Ascending aorta (tissue), 2 donors: ENCODE measurements around the gene CAPN9. TPM values are rescaled to one million over a fixed set of nuclear protein-coding genes. Genes with fewer than 3 reads are reported as not detected.

ENCODE experiments used
- DNase-seq, 2 donors: peaks; one replicate each; pipeline ENCODE4 v3.0.0-alpha.2; 2019; ENCODE audit warnings: low spot score in 2 of 2
- H3K27ac ChIP-seq, 2 donors: fragments of 200-600 bp; sonication (generic); one replicate each; pipeline ENCODE4 v1.5.1; 2016 to 2017; ENCODE audit warnings: mild to moderate bottlenecking in 1 of 2
- H3K27me3 ChIP-seq: fragments of 200-600 bp; sonication (generic); one replicate; pipeline ENCODE4 v1.5.1; 2017
- H3K36me3 ChIP-seq, 2 donors: fragments of 200-600 bp; sonication (generic); one replicate each; pipeline ENCODE4 v1.5.1; 2016
- H3K4me1 ChIP-seq, 2 donors: fragments of 200-600 bp; sonication (generic); one replicate each; pipeline ENCODE4 v1.5.1; 2016 to 2017; ENCODE audit warnings: mild to moderate bottlenecking in 1 of 2
- H3K4me3 ChIP-seq, 2 donors: fragments of 200-600 bp; sonication (generic); one replicate each; pipeline ENCODE4 v1.5.1; 2016 to 2017; ENCODE audit warnings: mild to moderate bottlenecking in 1 of 2
- H3K9me3 ChIP-seq, 2 donors: fragments of 200-600 bp; sonication (generic); one replicate each; pipeline ENCODE4 v1.5.1; 2016
- CTCF ChIP-seq, 3 experiments: fragments of 200-600 bp in 2 of 3; fragments of 450-650 bp in 1 of 3; sonication (generic) in 2 of 3; IDR thresholded peaks; one replicate each; pipeline ENCODE4 v1.5.1; 2016 to 2019; ENCODE audit warnings: antibody characterized with exemption in 3 of 3, mild to moderate bottlenecking in 1 of 3, moderate library complexity in 1 of 3
- intact Hi-C: fragments of 100-400 bp; cut with DNase I; formaldehyde crosslinking; loops from one replicate; pipeline ENCODE4 v1.15.1; 2023
- total RNA-seq: library from RNA; depleted of rRNA; stranded (reverse); fragments of >200 nt; gene quantifications from one replicate; pipeline ENCODE4 v1.1.0, GENCODE V29; 2016

The CAPN9 gene
- total RNA-seq, 1 donor from 2014 or later, result not detected

- H3K4me3 ChIP-seq, result no peak overlapping the region
- H3K9me3 ChIP-seq, result no peaks in the 10 kb centered on the region
- H3K4me1 ChIP-seq, result no peaks in the 10 kb centered on the region
- no peak for TF ChIP-seq CTCF (IDR thresholded peaks at IDR 0.05)
- intact Hi-C loops, result no loop called here
- H3K36me3 ChIP-seq, result no peaks in the 10 kb centered on the region
- H3K27me3 ChIP-seq, result no peaks in the 10 kb centered on the region
- no peak overlapping the region for H3K27ac ChIP-seq
- DNase-seq, result no peak
Observed at GRCh38 chr1:230790026-230790425, 42.8 kb downstream of the CAPN9 start.

- intact Hi-C loops, result no loop called here
- H3K4me1 ChIP-seq, result no peaks in the 10 kb centered on the region
- no peak for DNase-seq
- H3K9me3 ChIP-seq, result no peaks in the 10 kb centered on the region
- TF ChIP-seq CTCF (IDR thresholded peaks at IDR 0.05), result no peak
- no peaks in the 10 kb centered on the region for H3K36me3 ChIP-seq
- no peak overlapping the region for H3K4me3 ChIP-seq
- no peaks in the 10 kb centered on the region for H3K27me3 ChIP-seq
- no peak overlapping the region for H3K27ac ChIP-seq
Observed at GRCh38 chr1:230791986-230792564, 44.9 kb downstream of the CAPN9 start.

- DNase-seq, result no peak
- H3K4me1 ChIP-seq, result no peaks in the 10 kb centered on the region
- H3K9me3 ChIP-seq, result no peaks in the 10 kb centered on the region
- no peak overlapping the region for H3K27ac ChIP-seq
- H3K4me3 ChIP-seq, result no peak overlapping the region
- no peaks in the 10 kb centered on the region for H3K36me3 ChIP-seq
- intact Hi-C loops, result no loop called here
- no peak for TF ChIP-seq CTCF (IDR thresholded peaks at IDR 0.05)
- no peaks in the 10 kb centered on the region for H3K27me3 ChIP-seq
Observed at GRCh38 chr1:230792691-230793462, 45.7 kb downstream of the CAPN9 start.

- intact Hi-C loops, result no loop called here
- H3K9me3 ChIP-seq, result no peaks in the 10 kb centered on the region
- H3K36me3 ChIP-seq, result no peaks in the 10 kb centered on the region
- H3K4me3 ChIP-seq, result no peak overlapping the region
- no peaks in the 10 kb centered on the region for H3K27me3 ChIP-seq
- H3K4me1 ChIP-seq, result no peaks in the 10 kb centered on the region
- DNase-seq, result no peak
- TF ChIP-seq CTCF (IDR thresholded peaks at IDR 0.05), result no peak
- no peak overlapping the region for H3K27ac ChIP-seq
Observed at GRCh38 chr1:230793463-230793745, 46.2 kb downstream of the CAPN9 start.

GRCh38 chr1:230794431-230794830 lies 47.2 kb downstream of the CAPN9 start:
- intact Hi-C loops, result no loop called here
- Histone ChIP-seq H3K36me3 (no peaks in the 10 kb centered on the region), H3K27me3 (no peaks in the 10 kb centered on the region), H3K27ac (no peak overlapping the region), H3K4me1 (no peaks in the 10 kb centered on the region), H3K4me3 (no peak overlapping the region), H3K9me3 (no peaks in the 10 kb centered on the region)
- TF ChIP-seq CTCF (IDR thresholded peaks at IDR 0.05), result no peak
- DNase-seq, result no peak
